ENCODE measurements around the gene SMIM35.

DNA sequence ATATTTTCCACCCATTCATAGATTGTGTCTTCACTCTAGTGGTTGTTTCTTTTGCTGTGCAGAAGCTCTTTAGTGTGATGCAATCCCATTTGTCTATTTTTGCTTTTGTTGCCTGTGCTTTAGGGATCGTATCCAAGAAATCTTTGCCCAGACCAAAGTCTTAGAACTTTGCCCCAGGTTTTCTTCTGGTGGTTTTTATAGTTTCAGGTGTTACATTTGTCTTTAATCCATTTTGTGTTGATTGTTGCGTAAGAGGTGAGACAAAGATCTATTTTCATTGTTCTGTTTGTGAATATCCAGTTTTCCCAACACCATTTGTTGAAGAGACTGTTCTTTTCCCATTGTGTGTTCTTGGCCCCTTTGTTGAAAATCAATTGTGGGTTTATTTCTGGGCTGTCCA is 94.1 kb downstream of the SMIM35 start:
- TF ChIP-seq, protein P1, sequence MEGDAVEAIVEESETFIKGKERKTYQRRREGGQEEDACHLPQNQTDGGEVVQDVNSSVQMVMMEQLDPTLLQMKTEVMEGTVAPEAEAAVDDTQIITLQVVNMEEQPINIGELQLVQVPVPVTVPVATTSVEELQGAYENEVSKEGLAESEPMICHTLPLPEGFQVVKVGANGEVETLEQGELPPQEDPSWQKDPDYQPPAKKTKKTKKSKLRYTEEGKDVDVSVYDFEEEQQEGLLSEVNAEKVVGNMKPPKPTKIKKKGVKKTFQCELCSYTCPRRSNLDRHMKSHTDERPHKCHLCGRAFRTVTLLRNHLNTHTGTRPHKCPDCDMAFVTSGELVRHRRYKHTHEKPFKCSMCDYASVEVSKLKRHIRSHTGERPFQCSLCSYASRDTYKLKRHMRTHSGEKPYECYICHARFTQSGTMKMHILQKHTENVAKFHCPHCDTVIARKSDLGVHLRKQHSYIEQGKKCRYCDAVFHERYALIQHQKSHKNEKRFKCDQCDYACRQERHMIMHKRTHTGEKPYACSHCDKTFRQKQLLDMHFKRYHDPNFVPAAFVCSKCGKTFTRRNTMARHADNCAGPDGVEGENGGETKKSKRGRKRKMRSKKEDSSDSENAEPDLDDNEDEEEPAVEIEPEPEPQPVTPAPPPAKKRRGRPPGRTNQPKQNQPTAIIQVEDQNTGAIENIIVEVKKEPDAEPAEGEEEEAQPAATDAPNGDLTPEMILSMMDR (IDR thresholded peaks at IDR 0.05), result no peak
- no peak for TF ChIP-seq POLR2A (IDR thresholded peaks at IDR 0.05)
